Measurements from ENCODE around the gene SNCA. TPM values are rescaled to one million over a fixed set of nuclear protein-coding genes. Genes with fewer than 3 reads are reported as not detected.

Gene SNCA
- total and polyA plus RNA-seq, 2 of the 8 experiments (the other 6 are each of a cell fraction or from before 2014, with no cell fraction given), result 8.5 to 16.8 TPM

GRCh38 chr4:89755220-89755619 lies 81.7 kb downstream of the SNCA start:
- Histone ChIP-seq H3K4ac (replicated peaks; ENCODE audit: insufficient read length, low read depth, low read length) (no peak overlapping the region), H2BK120ac (replicated peaks; ENCODE audit: low read depth, low read length) (no peak overlapping the region), H3K4me3 (ENCODE audit: extremely low read depth in 1 of 4, insufficient read depth in 2 of 4, low read depth in 3 of 4, low read length in 4 of 4) (no peak overlapping the region), H2BK20ac (ENCODE audit: low read length) (no peak overlapping the region), H2BK5ac (ENCODE audit: low read depth, low read length) (no peak overlapping the region), H2BK12ac (ENCODE audit: low read depth, low read length) (no peak overlapping the region), H3K9ac (replicated peaks in 1 of 4; ENCODE audit: extremely low read depth in 1 of 4, low read depth in 3 of 4, low read length in 3 of 4) (no peak overlapping the region), H3K27me3 (replicated peaks in 1 of 4; ENCODE audit: control insufficient read depth in 3 of 4, extremely low read depth in 1 of 4, insufficient read depth in 3 of 4, low read length in 3 of 4) (no peaks in the 10 kb centered on the region), H3K27ac (ENCODE audit: low read depth, low read length) (no peak overlapping the region), H2AK5ac (ENCODE audit: low read depth, low read length) (no peak overlapping the region), H3K9me3 (ENCODE audit: insufficient read depth in 2 of 2, low read depth in 1 of 2, low read length in 1 of 2) (no peaks in the 10 kb centered on the region), H4K8ac (ENCODE audit: extremely low read depth, insufficient read depth, low read length) (no peak overlapping the region), H3K36me3 (ENCODE audit: control insufficient read depth in 2 of 4, insufficient read depth in 4 of 4, low read length in 3 of 4) (no peaks in the 10 kb centered on the region), H4K20me1 (replicated peaks in 1 of 2; ENCODE audit: control insufficient read depth in 1 of 2, insufficient read depth in 2 of 2, low read length in 2 of 2) (no peaks in the 10 kb centered on the region), H3K79me2 (ENCODE audit: control insufficient read depth in 1 of 2, insufficient read depth in 2 of 2, low read length in 2 of 2) (no peaks in the 10 kb centered on the region), H3K14ac (ENCODE audit: insufficient read length) (no peak overlapping the region), H3K23me2 (ENCODE audit: low read depth, low read length) (no peaks in the 10 kb centered on the region), H3K23ac (ENCODE audit: insufficient read length) (no peak overlapping the region), H4K91ac (replicated peaks; ENCODE audit: insufficient read length, low read length) (no peak overlapping the region), H3K79me1 (ENCODE audit: low read depth, low read length) (no peaks in the 10 kb centered on the region), H3K4me2 (ENCODE audit: insufficient read depth in 1 of 2, low read depth in 2 of 2, low read length in 2 of 2) (no peak overlapping the region), H2AFZ (ENCODE audit: low read length) (no peak overlapping the region), H3K18ac (ENCODE audit: extremely low read depth, low read length) (no peak overlapping the region), H3K4me1 (replicated peaks in 1 of 4; ENCODE audit: control insufficient read depth in 3 of 4, insufficient read depth in 4 of 4, low read length in 3 of 4) (peaks cover 0 to 4% (median 0%) of the 10 kb centered on the region in 4 experiments; a peak in 1 of 7 replicates), H4K5ac (ENCODE audit: insufficient read length, low read depth, low read length) (no peak overlapping the region), H2BK15ac (ENCODE audit: low read length) (no peak overlapping the region), H3K56ac (replicated peaks; ENCODE audit: insufficient read length, low read depth, low read length) (no peak overlapping the region)
- FAIRE-seq, result no peak
- TF ChIP-seq CTCF (IDR thresholded peaks at IDR 0.05; ENCODE audit: control extremely low read depth in 1 of 3, insufficient read depth in 1 of 3, low read depth in 1 of 3, low read length in 3 of 3) (peak in 1 of 3 experiments; percentile 7; a peak in 1 of 4 replicates), ASH2L (IDR thresholded peaks at IDR 0.05; ENCODE audit: low read length) (no peak)
- TF ChIP-seq, protein P1, sequence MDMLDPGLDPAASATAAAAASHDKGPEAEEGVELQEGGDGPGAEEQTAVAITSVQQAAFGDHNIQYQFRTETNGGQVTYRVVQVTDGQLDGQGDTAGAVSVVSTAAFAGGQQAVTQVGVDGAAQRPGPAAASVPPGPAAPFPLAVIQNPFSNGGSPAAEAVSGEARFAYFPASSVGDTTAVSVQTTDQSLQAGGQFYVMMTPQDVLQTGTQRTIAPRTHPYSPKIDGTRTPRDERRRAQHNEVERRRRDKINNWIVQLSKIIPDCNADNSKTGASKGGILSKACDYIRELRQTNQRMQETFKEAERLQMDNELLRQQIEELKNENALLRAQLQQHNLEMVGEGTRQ (IDR thresholded peaks at IDR 0.05; ENCODE audit: low read length), result no peak
- ChIA-PET POLR2A (ENCODE audit: partially characterized antibody) (no interaction called here), CTCF (ENCODE audit: partially characterized antibody) (interaction anchor here (1.4 to 1.8 kb wide), 2 partner anchors 12 to 31 kb away, joined by 4 to 5 read pairs; no protein-coding TSS in a partner anchor)
- no peak for DNase-seq (ENCODE audit: low read depth in 1 of 2, low spot score in 2 of 2)
